Activated B cell treated with CpG ODN at 0.5 μM for 24 hours (primary cell): Measurements from ENCODE around the gene FANCC. TPM values are rescaled to one million over a fixed set of nuclear protein-coding genes. Genes with fewer than 3 reads are reported as not detected.

Source experiments
- ATAC-seq: fragments of 200-7000 bp; cut with Tn5 transposase; one replicate; pipeline ENCODE4 v1.10.0; 2021; ENCODE audit warnings: low read depth, mild to moderate bottlenecking, moderate library complexity
- CTCF ChIA-PET: fragments of 350-600 bp; sonication (Branson Sonifier 250); formaldehyde crosslinking; loops from one replicate; lab custom pipeline; 2021; ENCODE audit warnings: antibody characterized with exemption; lab: Charles Lee
- POLR2A ChIA-PET: fragments of 350-600 bp; sonication (Branson Sonifier 250); formaldehyde crosslinking; loops from one replicate; lab custom pipeline; 2021; ENCODE audit warnings: antibody characterized with exemption; lab: Charles Lee
- DNase-seq: peaks from one replicate; pipeline ENCODE4 v3.0.0; 2022
- H3K27ac Mint-ChIP-seq: one replicate; pipeline ENCODE4 v1.8.0; 2020; ENCODE audit warnings: mixed read lengths
- H3K27me3 Mint-ChIP-seq: one replicate; pipeline ENCODE4 v1.8.0; 2021; ENCODE audit warnings: mixed read lengths
- H3K36me3 Mint-ChIP-seq: one replicate; pipeline ENCODE4 v1.8.0; 2021; ENCODE audit warnings: low read depth, mixed read lengths
- H3K4me1 Mint-ChIP-seq: one replicate; pipeline ENCODE4 v1.8.0; 2021; ENCODE audit warnings: mixed read lengths
- H3K4me3 Mint-ChIP-seq: one replicate; pipeline ENCODE4 v1.8.0; 2020; ENCODE audit warnings: mild to moderate bottlenecking, mixed read lengths
- H3K9me3 Mint-ChIP-seq: one replicate; pipeline ENCODE4 v1.8.0; 2020; ENCODE audit warnings: mixed read lengths
- CTCF ChIP-seq: fragments of 200-600 bp; IDR thresholded peaks from one replicate; pipeline ENCODE4 v1.8.0; 2022; ENCODE audit warnings: antibody characterized with exemption, mild to moderate bottlenecking
- intact Hi-C: fragments of 100-400 bp; cut with micrococcal nuclease; formaldehyde crosslinking; loops from one replicate; pipeline ENCODE4 v1.15.1; 2024
- total RNA-seq: library from RNA; stranded (reverse); gene quantifications from 2 replicates; pipeline ENCODE4 v1.2.3, GENCODE V29; 2022

Gene FANCC
- total RNA-seq, 1 donor from 2014 or later = 11.4 TPM

- no peak for TF ChIP-seq CTCF
- ChIA-PET CTCF (no interaction called here), POLR2A (no interaction called here)
- no peaks in the 10 kb centered on the region for H3K36me3 Mint-ChIP-seq
- no peak overlapping the region for H3K4me3 Mint-ChIP-seq
- no peaks in the 10 kb centered on the region for H3K9me3 Mint-ChIP-seq
- no peaks in the 10 kb centered on the region for H3K4me1 Mint-ChIP-seq
- DNase-seq (no peak), ATAC-seq (no peak)
- no peak overlapping the region for H3K27ac Mint-ChIP-seq
- intact Hi-C loops = no loop called here
- H3K27me3 Mint-ChIP-seq = no peaks in the 10 kb centered on the region
These were observed 241.8 kb downstream of the FANCC start for GRCh38 chr9:95075700-95076099.

DNA sequence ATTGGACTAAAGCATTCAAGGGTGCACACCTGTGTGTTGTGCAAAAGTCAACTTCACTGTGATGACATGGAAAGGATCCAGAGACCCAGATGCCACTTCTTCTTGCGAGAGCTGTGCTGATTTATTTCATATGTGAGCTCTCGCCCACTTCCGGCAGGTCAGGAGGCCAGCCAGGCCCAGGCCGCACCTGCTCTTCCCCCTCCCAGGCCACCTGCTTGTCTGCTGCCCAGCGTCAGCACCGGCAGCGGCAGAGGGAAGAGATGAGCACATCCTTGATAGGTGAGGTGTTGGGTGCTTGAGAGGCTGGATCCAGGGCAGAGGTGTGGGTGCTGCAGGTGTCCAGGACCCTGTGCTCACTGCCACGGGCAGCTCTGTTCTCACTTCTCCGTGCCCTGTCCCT, 242.9 kb downstream of the FANCC start:
- Mint-ChIP-seq H3K27me3 (no peaks in the 10 kb centered on the region), H3K9me3 (no peaks in the 10 kb centered on the region), H3K27ac (no peak overlapping the region), H3K4me3 (no peak overlapping the region), H3K36me3 (no peaks in the 10 kb centered on the region), H3K4me1 (no peaks in the 10 kb centered on the region)
- intact Hi-C loops = no loop called here
- CTCF ChIA-PET = no interaction called here
- ATAC-seq (no peak), DNase-seq (no peak)
- TF ChIP-seq CTCF = no peak
- POLR2A ChIA-PET = no interaction called here

DNA sequence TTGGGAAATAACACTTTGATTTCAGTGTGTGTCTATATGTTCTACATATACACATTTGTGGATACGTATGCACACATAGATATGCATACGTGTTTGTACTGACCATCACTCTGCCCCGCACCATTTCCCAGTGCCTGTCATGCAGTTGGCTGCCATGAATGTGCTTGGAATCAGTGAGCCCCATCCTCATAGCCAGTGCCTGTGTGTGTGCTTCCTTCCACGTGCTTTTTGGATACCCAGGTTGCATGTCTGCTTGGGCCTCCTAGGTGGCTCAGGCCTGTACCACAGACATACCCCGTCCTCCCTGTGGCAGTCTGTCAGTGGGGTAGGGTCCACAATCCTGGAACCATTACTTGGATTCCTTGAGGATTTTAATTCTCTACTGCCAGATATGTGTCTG, 243.6 kb downstream of the FANCC start:
- Mint-ChIP-seq H3K4me3 (no peak overlapping the region), H3K27me3 (no peaks in the 10 kb centered on the region), H3K36me3 (no peaks in the 10 kb centered on the region), H3K27ac (no peak overlapping the region), H3K9me3 (no peaks in the 10 kb centered on the region), H3K4me1 (no peaks in the 10 kb centered on the region)
- POLR2A ChIA-PET = no interaction called here
- intact Hi-C loops = no loop called here
- TF ChIP-seq CTCF = no peak
- ATAC-seq (no peak), DNase-seq (no peak)
- CTCF ChIA-PET = no interaction called here

- CTCF ChIA-PET = no interaction called here
- POLR2A ChIA-PET = no interaction called here
- DNase-seq (no peak), ATAC-seq (no peak)
- no peaks in the 10 kb centered on the region for H3K36me3 Mint-ChIP-seq
- no peaks in the 10 kb centered on the region for H3K9me3 Mint-ChIP-seq
- no peak for TF ChIP-seq CTCF
- intact Hi-C loops = no loop called here
- no peak overlapping the region for H3K4me3 Mint-ChIP-seq
- no peak overlapping the region for H3K27ac Mint-ChIP-seq
- H3K4me1 Mint-ChIP-seq = no peaks in the 10 kb centered on the region
- no peaks in the 10 kb centered on the region for H3K27me3 Mint-ChIP-seq
These were observed 244.4 kb downstream of the FANCC start for GRCh38 chr9:95073042-95073607.

DNA sequence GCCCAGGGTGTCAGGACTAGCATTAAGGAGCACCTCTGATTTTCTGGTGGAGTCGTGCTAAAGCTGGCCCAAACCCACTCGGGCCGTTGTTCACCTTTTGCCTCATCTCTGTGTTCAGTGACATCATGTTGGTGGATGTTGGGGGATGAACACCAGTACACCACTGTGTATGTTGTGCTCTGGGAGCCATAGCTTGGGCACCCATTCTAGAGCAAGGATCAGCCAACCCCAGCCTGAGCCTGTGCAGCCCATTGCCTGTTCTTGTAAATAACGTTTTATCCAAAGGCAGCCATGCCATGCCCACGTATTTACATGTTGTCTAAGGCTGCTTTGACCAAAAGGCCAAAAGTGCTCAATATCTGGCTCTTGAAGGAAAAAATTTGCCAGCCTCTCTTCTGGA, 245.6 kb downstream of the FANCC start:
- Mint-ChIP-seq H3K9me3 (no peaks in the 10 kb centered on the region), H3K36me3 (no peaks in the 10 kb centered on the region)

More for the DNA sequence above, 245.6 kb downstream of the FANCC start:
- ATAC-seq (no peak), DNase-seq (no peak)
- no peak overlapping the region for H3K27ac Mint-ChIP-seq
- H3K4me3 Mint-ChIP-seq = no peak overlapping the region
- no peaks in the 10 kb centered on the region for H3K4me1 Mint-ChIP-seq
- POLR2A ChIA-PET = no interaction called here
- H3K27me3 Mint-ChIP-seq = no peaks in the 10 kb centered on the region
- TF ChIP-seq CTCF = no peak
- intact Hi-C loops = no loop called here
- CTCF ChIA-PET = no interaction called here
